SK-N-SH (cell line): ENCODE data around the gene VENTX.

Experiments
- CTCF ChIP-seq: fragments of 200-600 bp; sonication (generic); IDR thresholded peaks from 2 replicates; pipeline ENCODE4 v1.6.1; 2017; ENCODE audit warnings: antibody characterized with exemption, mild to moderate bottlenecking, moderate library complexity
- EZH2phosphoT487 ChIP-seq: fragments of 200-600 bp; sonication (generic); IDR thresholded peaks from 2 replicates; pipeline ENCODE4 v1.6.1; 2017; ENCODE audit warnings: low read depth, mixed run types, mild to moderate bottlenecking, antibody characterized with exemption, moderate library complexity, borderline replicate concordance
- PBX3 ChIP-seq: IDR thresholded peaks from 2 replicates; pipeline ENCODE4; 2012
- POLR2AphosphoS5 ChIP-seq: IDR thresholded peaks from 2 replicates; pipeline ENCODE4 v1.6.1; 2012; ENCODE audit warnings: low read depth, low read length
- TF ChIP-seq, protein P1 (sequence below): IDR thresholded peaks from 2 replicates; pipeline ENCODE4 v1.4.0; 2012; ENCODE audit warnings: low read depth

- TF ChIP-seq CTCF (no peak), EZH2phosphoT487 (no peak), POLR2AphosphoS5 (no peak), PBX3 (no peak)
- TF ChIP-seq, protein P1, sequence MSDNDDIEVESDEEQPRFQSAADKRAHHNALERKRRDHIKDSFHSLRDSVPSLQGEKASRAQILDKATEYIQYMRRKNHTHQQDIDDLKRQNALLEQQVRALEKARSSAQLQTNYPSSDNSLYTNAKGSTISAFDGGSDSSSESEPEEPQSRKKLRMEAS: no peak
Measured at GRCh38 chr10:133255323-133255722, 17.7 kb downstream of the VENTX start.
